HG02571 (cell line): ENCODE measurements around the gene WNT3A.

Source experiments
- ATAC-seq: cut with Tn5 transposase; IDR thresholded peaks from one replicate; pipeline ENCODE4 v1.9.1; 2021; ENCODE audit warnings: mild to moderate bottlenecking, moderate library complexity; ENCODE audit not compliant: unreplicated experiment

Gene WNT3A

DNA sequence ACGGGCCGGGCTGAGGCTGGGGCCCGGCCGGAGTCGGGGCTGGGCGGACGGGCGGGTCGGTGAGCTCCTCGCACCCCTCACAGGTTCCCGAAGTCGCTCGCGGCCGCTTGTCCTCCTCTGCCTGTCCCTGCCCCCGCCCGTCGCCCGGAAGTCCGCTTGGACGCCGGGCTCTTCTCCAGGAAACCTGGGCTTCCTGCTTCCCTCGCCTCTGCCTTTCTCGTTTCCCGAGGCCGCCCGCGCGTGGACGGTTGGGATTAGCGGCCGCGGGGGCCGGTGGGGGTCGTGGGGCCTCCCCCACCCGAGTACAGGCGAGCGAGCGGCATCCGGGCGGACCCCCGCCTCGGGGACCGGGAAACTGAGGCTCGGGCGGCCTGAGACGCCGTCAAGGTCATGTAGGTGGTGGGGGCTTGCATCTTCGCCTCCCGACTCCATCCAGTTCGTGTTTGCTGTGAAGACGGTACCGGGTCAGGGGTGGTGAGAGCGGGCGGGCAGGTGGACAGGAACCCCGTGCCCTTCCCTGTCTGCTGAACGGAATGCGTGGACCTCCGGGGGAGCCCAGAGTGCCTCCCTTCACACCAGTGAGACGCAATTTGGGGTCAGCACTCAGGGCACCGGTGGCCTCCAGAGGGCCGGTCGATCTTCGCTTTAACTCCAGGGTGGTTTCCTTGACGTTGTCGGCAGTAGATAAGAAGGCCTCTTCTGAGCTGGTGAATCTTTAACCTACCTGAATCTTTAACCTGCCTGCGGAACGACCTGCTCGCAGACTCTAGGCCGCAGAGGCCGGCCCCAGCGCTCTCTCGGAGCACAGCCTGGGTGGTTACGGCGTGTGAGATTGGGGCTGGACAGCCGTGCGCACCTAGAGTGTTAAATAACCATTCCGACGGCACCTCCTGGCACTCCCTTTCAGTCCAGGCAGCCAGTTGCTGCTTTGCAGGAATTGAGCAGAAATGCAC is 76.4 kb downstream of the WNT3A start:
- ATAC-seq: peak; percentile 11

DNA sequence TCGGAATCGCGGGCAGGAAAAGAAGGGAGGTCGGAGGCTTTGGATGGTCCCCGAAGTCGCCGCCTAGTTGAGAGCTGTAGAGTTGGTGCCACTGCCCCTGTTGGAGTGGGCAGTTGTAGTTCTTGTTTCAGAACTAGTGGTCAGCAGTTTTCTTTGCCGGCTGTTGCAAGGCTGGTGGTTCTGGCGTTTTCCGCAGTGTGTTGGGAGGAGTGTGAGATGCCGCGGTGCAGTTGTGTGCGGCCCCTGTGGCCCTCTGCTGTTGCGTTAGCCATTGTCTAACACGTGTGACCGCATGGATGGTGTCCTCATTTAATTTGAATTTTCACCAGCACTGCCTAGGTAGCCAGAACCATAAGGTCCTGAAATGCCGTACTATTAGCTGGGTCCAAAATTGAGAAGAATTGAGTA is 77.1 kb downstream of the WNT3A start:
- ATAC-seq: no peak

DNA sequence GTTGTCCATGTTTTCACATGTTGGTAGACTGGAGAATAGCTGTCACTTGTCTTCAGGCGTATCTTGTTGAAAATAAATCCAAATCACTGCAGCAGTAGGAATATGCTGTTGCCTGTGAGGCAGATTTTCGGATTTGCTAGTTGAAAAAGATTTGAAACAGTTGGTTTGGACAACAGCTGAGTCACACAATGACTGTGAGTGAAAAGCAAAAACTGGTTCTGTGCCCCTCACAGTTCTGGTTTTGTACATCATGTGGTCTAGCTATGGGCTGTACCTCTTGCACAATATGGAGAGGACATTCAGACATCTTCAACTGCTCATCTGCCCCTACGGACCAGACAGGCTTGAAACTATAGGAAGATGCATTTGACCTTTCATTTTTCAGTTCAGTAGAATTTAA is 77.5 kb downstream of the WNT3A start:
- ATAC-seq: no peak

DNA sequence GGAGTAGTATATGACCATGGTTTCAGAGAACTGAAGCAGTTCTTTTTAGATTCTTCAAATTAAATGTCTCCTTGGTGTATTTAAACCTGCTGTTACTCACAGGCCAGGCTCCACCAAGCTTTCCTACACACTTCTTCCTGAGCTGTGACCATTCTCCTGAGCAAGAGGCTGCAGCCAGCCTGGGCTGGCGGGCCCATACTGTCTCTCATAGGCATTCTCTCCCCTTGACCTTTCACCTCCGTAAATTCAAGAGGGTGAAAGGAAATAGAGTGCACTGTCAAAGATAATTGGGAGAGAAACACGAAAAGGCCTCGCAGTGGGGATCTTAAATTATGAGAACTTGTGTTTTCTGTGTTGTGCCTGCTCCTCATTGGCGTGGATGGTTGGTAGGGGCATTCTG is 78.0 kb downstream of the WNT3A start:
- no peak for ATAC-seq

DNA sequence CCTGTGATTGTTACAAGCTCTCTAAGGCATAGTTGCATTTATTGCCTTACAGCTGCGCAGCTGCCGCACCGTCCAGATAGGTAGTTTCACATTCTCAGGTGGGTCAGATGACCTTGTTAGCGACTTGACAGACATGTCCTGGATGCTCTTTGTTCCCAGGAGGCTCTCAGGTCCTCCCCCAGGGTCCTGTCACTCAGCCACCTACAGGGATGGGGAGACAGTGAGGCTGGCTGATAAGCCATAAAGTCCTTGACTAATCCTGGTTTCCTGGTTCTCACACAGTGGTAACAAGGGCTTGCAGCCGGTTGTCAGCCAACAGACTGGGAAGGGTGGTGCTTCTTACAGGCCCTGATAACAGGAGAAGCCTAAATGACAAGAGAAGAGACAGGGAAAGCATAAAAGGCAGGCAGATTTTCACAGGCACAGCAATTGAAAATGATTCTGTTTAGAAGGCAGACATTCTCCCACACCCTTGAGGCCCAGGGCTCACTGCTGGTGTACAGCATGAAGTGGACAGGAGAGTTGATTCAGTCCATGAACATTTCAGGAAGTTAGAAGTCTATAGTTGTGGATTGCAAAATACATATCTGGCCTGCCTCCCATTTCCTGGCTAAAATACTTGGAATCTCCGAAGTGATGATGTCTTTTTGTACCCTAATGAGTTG is 78.6 kb downstream of the WNT3A start:
- no peak for ATAC-seq

DNA sequence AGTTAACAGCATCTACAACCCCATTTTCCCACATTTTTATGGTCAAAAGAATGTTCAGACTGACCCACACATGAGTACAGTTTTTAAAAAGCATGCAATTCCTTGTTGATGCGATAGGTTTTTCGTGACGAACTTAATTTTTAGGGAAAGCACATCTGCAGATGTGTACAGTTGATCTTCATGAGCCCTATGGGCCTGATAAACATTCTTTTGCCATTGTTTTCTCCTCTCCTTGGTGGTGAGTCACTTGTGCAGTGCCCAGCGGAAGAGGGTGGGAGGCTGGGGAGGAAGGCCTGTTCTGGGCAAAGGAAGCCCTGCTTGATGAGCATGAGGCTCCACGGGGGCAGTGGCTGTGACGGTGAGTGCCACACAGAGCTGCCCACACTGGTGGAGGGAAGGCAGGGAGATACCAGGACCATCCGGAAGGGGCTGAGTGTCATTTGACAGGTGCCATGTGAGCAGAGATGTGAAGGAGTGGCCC is 81.0 kb downstream of the WNT3A start:
- no peak for ATAC-seq

DNA sequence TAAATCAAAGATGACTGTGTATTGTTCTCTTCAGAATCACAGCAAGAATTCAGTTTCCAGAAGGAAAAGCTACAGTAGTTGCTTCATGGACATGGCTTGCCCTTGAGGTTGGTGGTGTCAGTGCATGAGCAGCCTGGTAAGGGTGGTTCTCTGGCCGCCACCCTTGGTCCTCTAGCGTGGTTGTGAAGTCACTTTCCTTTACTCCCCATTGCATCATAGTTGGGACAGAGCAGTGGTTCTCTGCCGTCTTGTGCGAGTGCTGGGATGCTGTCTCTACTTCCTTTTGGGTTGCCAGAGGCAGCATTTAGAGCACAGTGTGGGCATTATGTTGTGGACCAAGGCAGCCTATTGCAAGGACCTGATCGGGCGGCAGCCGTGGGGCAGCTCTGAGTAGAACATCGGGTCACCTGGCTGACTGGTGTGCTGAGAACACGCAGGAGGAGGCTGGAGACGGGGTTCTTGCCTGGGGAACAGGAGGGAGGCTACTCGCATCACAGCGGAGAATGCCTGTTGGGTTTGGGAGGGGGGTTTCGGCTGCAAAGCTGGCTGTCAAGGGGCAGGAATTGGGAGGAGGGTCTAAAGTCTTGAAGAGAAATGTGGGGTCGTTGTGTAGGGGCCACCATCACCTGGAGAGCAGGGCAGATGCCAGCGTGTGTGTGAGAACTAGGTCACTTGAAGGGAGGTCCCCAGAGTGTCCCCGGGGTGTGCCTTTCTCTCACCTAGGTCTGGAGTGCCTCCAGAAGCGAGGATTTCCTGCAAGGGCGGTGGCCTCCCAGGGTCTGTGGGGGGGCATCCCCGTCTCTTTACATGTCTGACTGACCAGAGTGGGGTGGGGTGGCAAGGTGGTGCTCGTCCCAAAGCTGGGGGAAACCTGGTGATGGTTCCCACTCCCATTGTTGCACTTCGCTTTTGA is 82.0 kb downstream of the WNT3A start:
- no peak for ATAC-seq

DNA sequence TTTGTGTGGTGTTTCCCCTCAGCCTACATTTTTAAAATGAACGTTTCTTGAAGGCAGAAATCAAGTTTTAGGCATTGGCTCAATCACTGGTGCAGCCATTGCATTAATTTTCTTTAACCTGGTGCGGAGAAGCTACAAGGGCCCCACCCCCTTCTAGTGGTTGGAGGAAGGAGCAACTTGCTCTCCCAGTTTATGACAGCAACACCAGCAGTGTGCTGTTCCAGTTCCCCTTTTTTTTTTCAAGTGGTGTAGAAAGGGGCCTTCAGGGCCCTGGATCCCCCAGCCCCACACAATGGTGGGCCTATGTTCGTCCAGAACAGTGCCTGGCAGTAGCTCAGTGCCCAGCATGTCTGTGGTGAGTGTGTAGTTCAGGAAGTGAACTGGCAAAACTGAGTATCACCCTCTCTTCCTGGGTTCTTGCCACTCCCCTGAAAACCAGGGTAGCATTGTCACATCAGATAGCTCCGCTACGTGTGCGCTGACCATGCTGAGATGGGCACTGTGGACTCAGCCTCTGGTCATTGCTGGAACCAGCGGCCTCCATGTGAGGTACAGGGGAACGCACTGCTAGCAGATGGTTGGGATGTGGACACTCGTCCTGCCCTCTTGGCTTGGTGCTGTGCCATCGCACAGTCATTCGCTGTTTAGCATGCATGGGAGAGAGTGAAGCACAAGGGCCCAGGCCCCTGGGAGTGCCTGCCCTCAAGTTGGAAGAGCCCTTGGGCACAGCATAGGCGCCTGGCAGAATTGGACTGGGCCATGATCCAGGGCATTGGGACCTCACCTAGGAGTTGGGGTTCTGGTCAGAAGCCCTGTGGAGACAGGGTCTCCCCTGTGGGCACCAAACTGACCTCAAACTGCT is 83.0 kb downstream of the WNT3A start:
- ATAC-seq: no peak

DNA sequence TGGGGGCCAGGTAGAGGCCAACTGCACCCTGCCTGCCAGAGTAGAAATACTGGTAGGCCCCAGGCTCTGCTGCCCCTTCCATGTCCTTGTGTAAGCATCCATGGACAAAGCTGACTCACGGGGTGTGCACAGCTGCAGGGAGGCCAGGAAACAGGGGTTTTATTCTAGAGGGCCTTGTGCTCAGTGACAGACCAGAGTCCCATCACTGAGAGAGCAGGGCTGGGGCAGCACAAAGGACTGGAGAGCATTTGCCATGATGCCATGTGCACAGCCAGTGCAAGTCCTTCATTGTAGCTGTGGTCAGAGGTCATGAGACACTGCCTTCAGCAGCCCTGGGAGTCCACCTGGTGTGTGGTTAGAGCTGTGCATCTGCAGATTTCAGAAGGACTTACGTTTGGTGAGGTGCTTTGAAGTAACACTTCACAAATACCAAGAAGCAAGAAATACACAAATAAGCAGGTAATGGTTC is 83.8 kb downstream of the WNT3A start:
- no peak for ATAC-seq

DNA sequence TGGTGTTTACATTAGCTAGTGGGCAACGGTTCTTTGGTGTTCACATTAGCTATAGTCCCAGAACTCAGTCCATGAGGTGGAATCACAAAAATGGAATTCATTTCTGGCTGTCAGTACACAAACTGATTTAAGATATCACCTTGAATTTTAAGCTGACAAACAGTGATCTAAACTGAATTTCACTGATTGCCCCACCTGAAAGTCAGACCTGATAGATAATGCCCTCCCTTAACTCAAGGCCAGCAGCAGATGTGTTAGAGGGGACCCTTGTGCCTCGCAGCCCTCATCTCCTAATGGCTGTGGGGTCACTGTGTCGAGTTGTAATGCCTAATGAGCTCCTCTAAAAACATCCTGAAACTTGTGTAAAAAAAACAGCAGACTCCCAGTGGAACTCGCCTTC is 84.3 kb downstream of the WNT3A start:
- no peak for ATAC-seq

DNA sequence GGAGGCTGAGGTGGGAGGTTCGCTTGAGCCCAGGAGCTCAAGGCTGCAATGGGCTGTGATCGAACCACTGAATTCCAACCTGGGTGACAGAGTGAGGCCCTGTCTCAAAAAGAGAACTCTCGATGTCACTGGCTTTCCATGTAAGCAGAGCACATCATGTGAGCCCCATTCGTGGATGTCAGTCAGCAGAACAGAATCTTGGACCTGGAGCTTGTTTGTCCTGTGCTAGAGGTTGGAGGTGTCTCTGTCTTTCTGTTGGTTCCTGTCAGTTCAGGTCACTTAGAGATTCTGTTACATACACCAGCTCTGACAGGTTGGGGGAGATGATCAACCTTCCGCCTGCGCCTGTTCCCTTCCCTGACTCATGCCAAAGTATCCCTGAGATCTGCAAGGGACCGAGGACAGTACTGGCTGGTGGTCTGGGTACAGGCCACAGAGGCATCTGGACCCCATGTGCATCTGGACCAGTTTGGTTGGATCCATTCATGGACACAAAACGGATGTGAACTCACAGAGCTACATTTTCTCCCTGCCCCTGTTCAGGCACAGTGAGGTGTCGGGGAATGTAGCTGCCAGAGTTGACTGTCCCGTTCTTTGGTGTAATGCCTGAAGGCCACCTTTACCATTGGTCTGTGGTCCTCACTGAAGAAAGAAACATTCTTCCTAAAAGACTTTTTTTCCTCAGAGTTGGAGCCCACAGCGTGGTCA is 85.7 kb downstream of the WNT3A start:
- ATAC-seq: no peak

DNA sequence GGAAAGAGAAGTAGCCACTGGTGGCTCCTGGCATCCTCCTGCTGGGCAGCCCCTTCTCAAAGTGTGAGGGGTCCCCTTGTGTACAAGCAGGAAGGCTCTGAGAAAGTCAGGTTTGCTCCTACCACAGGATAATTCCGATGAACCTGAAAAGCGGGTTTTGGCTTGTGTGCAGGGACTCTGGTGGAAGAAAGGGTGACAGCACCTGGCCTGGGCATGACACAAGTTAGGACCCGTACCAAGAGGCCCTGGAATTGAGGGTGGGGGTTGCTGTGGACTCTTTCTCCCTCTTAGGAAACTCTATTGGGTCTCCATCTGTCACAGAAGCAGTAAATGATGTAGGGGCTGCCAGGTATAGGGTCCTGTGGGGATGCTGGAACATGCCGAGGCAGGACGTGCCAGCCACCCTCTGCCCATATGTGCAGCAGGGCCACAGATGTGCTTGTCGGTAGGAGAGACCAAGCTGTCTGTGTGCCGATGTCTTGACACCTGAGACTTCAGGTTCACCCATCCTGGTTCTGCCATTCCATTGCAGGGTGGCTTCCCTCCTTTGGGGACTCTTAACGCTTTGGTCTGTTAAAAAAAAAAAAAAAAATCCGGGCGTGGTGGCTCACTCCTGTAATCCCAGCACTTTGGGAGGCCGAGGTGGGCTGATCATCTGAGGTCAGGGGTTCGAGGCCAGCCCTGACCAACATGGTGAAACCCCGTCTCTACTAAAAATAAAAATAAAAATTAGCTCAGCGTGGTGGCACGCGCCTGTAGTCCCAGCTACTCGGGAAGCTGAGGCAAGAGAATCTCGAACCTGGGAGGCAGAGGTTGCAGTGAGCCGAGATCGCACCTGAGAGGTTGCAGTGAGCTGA is 86.5 kb downstream of the WNT3A start:
- no peak for ATAC-seq

DNA sequence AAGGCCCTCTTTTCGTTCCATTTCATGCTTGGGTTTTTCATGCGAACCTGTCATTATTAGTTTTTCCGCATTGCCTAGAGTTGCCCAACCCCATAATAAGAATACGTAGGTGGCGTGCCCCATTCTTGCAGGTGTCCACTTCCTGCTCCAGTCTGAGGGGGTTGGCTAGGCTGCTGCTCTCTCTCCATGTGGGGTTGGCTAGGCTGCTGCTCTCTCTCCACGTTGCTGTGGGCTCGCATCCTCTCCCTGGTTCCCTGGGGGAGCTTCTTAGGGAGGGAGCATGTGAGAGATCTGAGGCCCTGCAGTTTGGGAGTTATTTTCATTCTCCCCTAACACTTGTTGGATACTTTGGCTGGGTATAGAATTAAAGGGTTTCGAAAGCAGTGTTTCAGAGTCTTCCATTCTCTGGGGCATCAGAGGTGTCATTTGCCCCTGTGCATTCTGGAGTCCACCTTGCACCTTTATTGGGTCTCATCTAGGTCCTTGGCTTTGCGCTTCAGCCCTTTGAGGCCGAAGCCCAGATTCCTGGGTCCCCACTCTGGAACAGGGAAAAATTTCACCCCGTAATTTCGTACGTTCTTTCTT is 87.7 kb downstream of the WNT3A start:
- ATAC-seq: no peak

DNA sequence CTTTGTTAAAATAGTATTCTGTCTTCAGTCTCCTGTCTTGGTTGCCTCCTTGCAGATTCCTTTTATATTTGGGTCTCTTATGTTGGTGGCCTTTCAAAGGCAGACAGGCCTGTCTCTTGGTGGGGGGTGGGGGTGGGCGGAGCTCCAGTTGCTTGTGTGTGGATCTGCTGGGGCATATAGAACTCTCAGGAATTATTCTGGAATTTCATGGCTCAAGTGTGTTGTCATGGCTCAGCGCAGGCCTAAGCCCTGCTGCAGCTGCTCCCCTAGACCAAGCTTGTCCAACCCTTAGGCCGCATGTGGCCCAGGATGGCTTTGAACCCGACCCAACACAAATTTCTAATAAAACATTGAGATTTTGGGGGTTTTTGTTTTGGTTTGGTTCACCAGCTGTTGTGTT is 88.4 kb downstream of the WNT3A start:
- no peak for ATAC-seq

DNA sequence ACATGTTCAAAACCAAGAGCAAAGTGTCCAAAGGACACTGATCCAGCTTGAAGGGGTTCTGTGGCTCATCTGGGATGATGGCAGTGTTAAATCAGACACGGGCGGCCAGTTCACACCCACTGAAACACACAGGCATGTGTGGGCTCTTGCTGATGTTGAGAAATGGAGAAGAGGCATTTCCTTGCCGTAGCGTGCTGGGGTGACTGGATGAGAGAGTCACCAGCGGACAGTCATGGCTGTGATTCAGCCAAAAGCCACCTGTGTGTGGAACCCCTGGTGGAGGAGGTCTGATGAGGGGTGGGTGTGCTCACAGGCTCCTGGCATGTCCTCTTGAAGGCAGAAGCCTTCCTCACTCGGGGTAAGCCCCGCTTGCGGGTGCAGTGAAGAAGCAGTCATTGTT is 89.1 kb downstream of the WNT3A start:
- no peak for ATAC-seq

DNA sequence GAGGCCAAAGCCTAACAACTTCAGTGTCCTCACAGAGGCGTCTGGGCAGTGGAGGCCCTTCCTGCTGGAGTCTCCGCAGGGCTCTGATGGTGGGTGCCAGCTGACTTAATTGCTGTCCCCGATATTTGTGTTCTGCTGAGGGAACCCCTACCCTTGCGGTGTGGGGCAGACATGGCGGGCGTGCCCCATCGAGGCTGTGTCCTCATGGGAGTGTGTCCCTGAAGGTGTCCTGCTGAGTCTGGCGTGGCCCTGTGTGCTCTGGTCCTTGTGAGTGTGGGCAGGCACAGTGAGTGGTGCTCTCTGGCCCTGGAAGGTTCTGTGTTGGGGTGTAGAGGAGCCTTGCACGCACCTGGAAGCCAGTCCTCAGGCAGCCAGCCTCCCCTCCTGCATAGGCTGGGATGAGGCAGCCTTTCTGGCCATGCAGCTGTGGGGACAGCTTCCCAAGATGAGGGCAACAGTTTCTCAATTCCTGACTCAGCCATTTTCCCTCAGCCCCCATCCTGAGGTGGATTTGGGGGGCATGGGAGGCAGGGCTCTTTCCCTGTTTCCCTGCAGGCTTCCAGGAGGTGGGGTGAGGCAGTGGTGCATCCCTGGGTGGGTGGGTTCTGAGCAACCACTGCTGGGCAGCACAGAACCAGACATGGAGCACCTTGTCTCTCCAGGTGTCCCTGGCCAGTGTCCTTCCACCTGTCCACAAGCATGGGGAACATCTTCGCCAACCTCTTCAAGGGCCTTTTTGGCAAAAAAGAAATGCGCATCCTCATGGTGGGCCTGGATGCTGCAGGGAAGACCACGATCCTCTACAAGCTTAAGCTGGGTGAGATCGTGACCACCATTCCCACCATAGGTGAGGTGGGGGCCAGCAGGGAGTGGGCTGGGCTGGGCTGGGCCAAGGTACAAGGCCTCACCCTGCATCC is 89.9 kb downstream of the WNT3A start:
- ATAC-seq: no peak
